ENCODE data around the gene HACD2. TPM values are rescaled to one million over a fixed set of nuclear protein-coding genes. Genes with fewer than 3 reads are reported as not detected.

Gene HACD2
- total RNA-seq, 1 experiment from 2014 or later: 27.4 TPM

GRCh38 chr3:123628996-123629746 lies 44.3 kb upstream of the HACD2 start:
- Mint-ChIP-seq H3K4me1 (peaks cover 19 to 27% of the 10 kb centered on the region in 2 experiments), H3K4me3 (no peak overlapping the region), H3K27ac (no peak overlapping the region), H3K27me3 (ENCODE audit: low read depth) (no peaks in the 10 kb centered on the region; the same call in 1 of the 2 replicates), H3K36me3 (ENCODE audit: insufficient read depth in 1 of 3, low read depth in 3 of 3) (peaks cover 0 to 3% (median 0%) of the 10 kb centered on the region in 3 experiments; a peak in 2 of 7 replicates), H3K9me3 (no peaks in the 10 kb centered on the region; a peak in 1 of 5 replicates)
- no CpG with 5 or more reads among the region's 22 CpGs for WGBS (ENCODE audit: extremely low coverage, insufficient read length, low lambda C conversion rate)
- H3K4ac ChIP-seq (ENCODE audit: low read depth, low read length): no peak overlapping the region
- H4K8ac ChIP-seq (replicated peaks; ENCODE audit: insufficient read length, low read depth, low read length): no peak overlapping the region
- no peak overlapping the region for H2BK5ac ChIP-seq (ENCODE audit: insufficient read length, low read length)
- H3K27ac ChIP-seq (ENCODE audit: insufficient read length, low read depth, low read length): no peak overlapping the region
- H2BK120ac ChIP-seq (ENCODE audit: low read depth, low read length, poor library complexity, severe bottlenecking): no peak overlapping the region
- H3K4me1 ChIP-seq (ENCODE audit: insufficient read depth, low read length): peaks cover 4% of the 10 kb centered on the region; the same call in 1 of the 2 replicates
- H2BK12ac ChIP-seq (ENCODE audit: insufficient read length, low read depth, low read length): no peak overlapping the region
- H2AFZ ChIP-seq (ENCODE audit: low read length): no peak overlapping the region
- peaks cover 2% of the 10 kb centered on the region for H4K20me1 ChIP-seq (ENCODE audit: control insufficient read depth, insufficient read depth, insufficient read length)
- no peaks in the 10 kb centered on the region for H3K9me3 ChIP-seq (ENCODE audit: control insufficient read depth, low read depth, low read length)
- no peak overlapping the region; the same call in 1 of the 2 replicates for H3K14ac ChIP-seq (ENCODE audit: insufficient read depth, low read length)
- no peaks in the 10 kb centered on the region for H3K79me1 ChIP-seq (ENCODE audit: insufficient read depth, low read depth, low read length, poor library complexity, severe bottlenecking)
- no peaks in the 10 kb centered on the region for H3K23me2 ChIP-seq (ENCODE audit: insufficient read length, low read depth, low read length, poor library complexity, severe bottlenecking)
- no peak overlapping the region for H4K91ac ChIP-seq (ENCODE audit: insufficient read length, low read depth, low read length)
- no peak overlapping the region for H3T11ph ChIP-seq (ENCODE audit: low read length)
- H3K56ac ChIP-seq (ENCODE audit: insufficient read length, low read depth, low read length): no peak overlapping the region
- H2BK15ac ChIP-seq (ENCODE audit: low read depth, low read length): no peak overlapping the region
- no peak overlapping the region for H3K4me2 ChIP-seq (ENCODE audit: insufficient read depth, insufficient read length, low read length)
- no peak overlapping the region for H3K18ac ChIP-seq (ENCODE audit: insufficient read length, low read depth, low read length)
- no peak overlapping the region for H4K5ac ChIP-seq (ENCODE audit: insufficient read length, low read depth, low read length)
- H2BK20ac ChIP-seq (ENCODE audit: low read depth, low read length, poor library complexity, severe bottlenecking): no peak overlapping the region
- H3K23ac ChIP-seq (ENCODE audit: insufficient read length, low read depth, low read length): no peak overlapping the region
- H2AK5ac ChIP-seq (ENCODE audit: insufficient read length, low read length): no peak overlapping the region
- no peaks in the 10 kb centered on the region for H3K27me3 ChIP-seq (ENCODE audit: insufficient read depth, low read length)
- TF ChIP-seq CTCF (conservative IDR thresholded peaks at IDR 0.05): no peak
- no peak overlapping the region for H3K9ac ChIP-seq (ENCODE audit: extremely low read depth, insufficient read length, low read length)
- DNase-seq: no peak
- H3K79me2 ChIP-seq (ENCODE audit: insufficient read depth, low read length): no peaks in the 10 kb centered on the region

All from H9 (cell line).